ENCODE measurements around the gene RXRA.

The RXRA gene

GRCh38 chr9:134291961-134292871, 34.0 kb upstream of the RXRA start:
- H4K91ac ChIP-seq (ENCODE audit: low read length), result peak overlapping the region; percentile 18
- H3K4me3 ChIP-seq (ENCODE audit: insufficient read depth in 1 of 2, low read depth in 1 of 2, low read length in 2 of 2), result no peak overlapping the region
- H4K8ac ChIP-seq (ENCODE audit: low read length), result no peak overlapping the region
- H3K27me3 ChIP-seq (ENCODE audit: control insufficient read depth in 1 of 2, insufficient read depth in 1 of 2, low read length in 2 of 2), result peaks cover 17 to 31% of the 10 kb centered on the region in 2 experiments
- H3K4me2 ChIP-seq (ENCODE audit: low read length, poor library complexity, severe bottlenecking), result no peak overlapping the region
- H3K23ac ChIP-seq (ENCODE audit: low read length in 2 of 2), result no peak overlapping the region
- H3K4me1 ChIP-seq (ENCODE audit: control insufficient read depth, insufficient read depth, low read depth, low read length), result peaks cover 3% of the 10 kb centered on the region
- 91% methylated on average over 35 of the region's 35 CpGs for WGBS
- H3K9me3 ChIP-seq (ENCODE audit: control insufficient read depth, low read length), result no peaks in the 10 kb centered on the region
- H3K4ac ChIP-seq (ENCODE audit: low read depth in 1 of 2, low read length in 2 of 2), result no peak overlapping the region
- no peak overlapping the region for H2BK15ac ChIP-seq (ENCODE audit: low read depth, poor library complexity, severe bottlenecking)
- no peak overlapping the region for H2BK120ac ChIP-seq (ENCODE audit: low read depth, low read length)
- H3K9ac ChIP-seq (ENCODE audit: low read length), result no peak overlapping the region
- H3K79me1 ChIP-seq (replicated peaks; ENCODE audit: low read length, poor library complexity, severe bottlenecking), result no peaks in the 10 kb centered on the region
- no peaks in the 10 kb centered on the region for H3K36me3 ChIP-seq (ENCODE audit: control insufficient read depth in 1 of 2, insufficient read depth in 2 of 2, low read depth in 1 of 2, low read length in 2 of 2)
- no peak overlapping the region for H2AK5ac ChIP-seq (ENCODE audit: low read length, severe bottlenecking)
- no peak overlapping the region for H2BK5ac ChIP-seq (ENCODE audit: low read depth, low read length, poor library complexity, severe bottlenecking)
- DNase-seq, result no peak
- no peak overlapping the region for H3K27ac ChIP-seq (ENCODE audit: low read length, poor library complexity, severe bottlenecking)
- no peak overlapping the region for H3K18ac ChIP-seq (ENCODE audit: low read depth in 1 of 2, low read length in 2 of 2)
- H3K14ac ChIP-seq (ENCODE audit: low read length in 2 of 2), result no peak overlapping the region
- H2AFZ ChIP-seq (ENCODE audit: low read depth, low read length), result no peak overlapping the region
- H2BK12ac ChIP-seq (ENCODE audit: low read length in 2 of 2), result no peak overlapping the region

GRCh38 chr9:134293031-134293521, 33.2 kb upstream of the RXRA start:
- no peak overlapping the region for H3K18ac ChIP-seq (ENCODE audit: low read depth in 1 of 2, low read length in 2 of 2)

GRCh38 chr9:134293611-134294152, 32.6 kb upstream of the RXRA start:
- Histone ChIP-seq H3K23ac (ENCODE audit: low read length in 2 of 2) (no peak overlapping the region), H3K4me1 (ENCODE audit: control insufficient read depth, insufficient read depth, low read depth, low read length) (peaks cover 3% of the 10 kb centered on the region), H3K4me2 (ENCODE audit: low read length, poor library complexity, severe bottlenecking) (no peak overlapping the region), H3K9ac (ENCODE audit: low read length) (peak overlapping the region; percentile 82), H3K4ac (ENCODE audit: low read depth in 1 of 2, low read length in 2 of 2) (no peak overlapping the region), H2BK15ac (ENCODE audit: low read depth, poor library complexity, severe bottlenecking) (no peak overlapping the region), H3K27ac (ENCODE audit: low read length, poor library complexity, severe bottlenecking) (no peak overlapping the region), H2BK12ac (ENCODE audit: low read length in 2 of 2) (no peak overlapping the region), H2AFZ (ENCODE audit: low read depth, low read length) (no peak overlapping the region), H3K9me3 (ENCODE audit: control insufficient read depth, low read length) (no peaks in the 10 kb centered on the region), H3K4me3 (ENCODE audit: insufficient read depth in 1 of 2, low read depth in 1 of 2, low read length in 2 of 2) (peak overlapping the region in 1 of 2 experiments; percentile 69), H3K36me3 (ENCODE audit: control insufficient read depth in 1 of 2, insufficient read depth in 2 of 2, low read depth in 1 of 2, low read length in 2 of 2) (no peaks in the 10 kb centered on the region), H3K18ac (ENCODE audit: low read depth in 1 of 2, low read length in 2 of 2) (no peak overlapping the region), H3K79me1 (replicated peaks; ENCODE audit: low read length, poor library complexity, severe bottlenecking) (no peaks in the 10 kb centered on the region), H4K91ac (ENCODE audit: low read length) (no peak overlapping the region), H2BK120ac (ENCODE audit: low read depth, low read length) (no peak overlapping the region), H4K8ac (ENCODE audit: low read length) (no peak overlapping the region), H3K27me3 (ENCODE audit: control insufficient read depth in 1 of 2, insufficient read depth in 1 of 2, low read length in 2 of 2) (peaks cover 17 to 35% of the 10 kb centered on the region in 2 experiments), H2BK5ac (ENCODE audit: low read depth, low read length, poor library complexity, severe bottlenecking) (no peak overlapping the region), H3K14ac (ENCODE audit: low read length in 2 of 2) (no peak overlapping the region), H2AK5ac (ENCODE audit: low read length, severe bottlenecking) (no peak overlapping the region)
- no peak for DNase-seq
- 78% methylated on average over 20 of the region's 24 CpGs for WGBS

More at GRCh38 chr9:134293031-134293521, 33.2 kb upstream of the RXRA start:
- Histone ChIP-seq H3K9me3 (ENCODE audit: control insufficient read depth, low read length) (no peaks in the 10 kb centered on the region), H3K9ac (ENCODE audit: low read length) (peak overlapping the region; percentile 82), H3K79me1 (replicated peaks; ENCODE audit: low read length, poor library complexity, severe bottlenecking) (no peaks in the 10 kb centered on the region), H2BK120ac (ENCODE audit: low read depth, low read length) (no peak overlapping the region), H3K23ac (ENCODE audit: low read length in 2 of 2) (no peak overlapping the region), H2BK15ac (ENCODE audit: low read depth, poor library complexity, severe bottlenecking) (no peak overlapping the region), H3K27me3 (ENCODE audit: control insufficient read depth in 1 of 2, insufficient read depth in 1 of 2, low read length in 2 of 2) (peaks cover 17 to 33% of the 10 kb centered on the region in 2 experiments), H2AFZ (ENCODE audit: low read depth, low read length) (no peak overlapping the region), H4K91ac (ENCODE audit: low read length) (no peak overlapping the region), H3K14ac (ENCODE audit: low read length in 2 of 2) (peak overlapping the region in 1 of 2 experiments; percentile 41), H2BK12ac (ENCODE audit: low read length in 2 of 2) (no peak overlapping the region), H2AK5ac (ENCODE audit: low read length, severe bottlenecking) (no peak overlapping the region), H3K4ac (ENCODE audit: low read depth in 1 of 2, low read length in 2 of 2) (no peak overlapping the region), H3K4me2 (ENCODE audit: low read length, poor library complexity, severe bottlenecking) (no peak overlapping the region), H3K4me3 (ENCODE audit: insufficient read depth in 1 of 2, low read depth in 1 of 2, low read length in 2 of 2) (peak overlapping the region in 1 of 2 experiments; percentile 69), H4K8ac (ENCODE audit: low read length) (no peak overlapping the region), H3K27ac (ENCODE audit: low read length, poor library complexity, severe bottlenecking) (no peak overlapping the region), H2BK5ac (ENCODE audit: low read depth, low read length, poor library complexity, severe bottlenecking) (no peak overlapping the region), H3K4me1 (ENCODE audit: control insufficient read depth, insufficient read depth, low read depth, low read length) (peaks cover 3% of the 10 kb centered on the region), H3K36me3 (ENCODE audit: control insufficient read depth in 1 of 2, insufficient read depth in 2 of 2, low read depth in 1 of 2, low read length in 2 of 2) (no peaks in the 10 kb centered on the region)
- WGBS, result 83% methylated on average over 13 of the region's 13 CpGs
- DNase-seq, result no peak

All from mesenchymal stem cell (in vitro differentiated cells and primary cell).